ENCODE measurements around the gene GIMAP7. TPM values are rescaled to one million over a fixed set of nuclear protein-coding genes. Genes with fewer than 3 reads are reported as not detected.
"Not testable (repeated sequence)": the region's sequence is repeated elsewhere in the genome, so short reads cannot be mapped to it uniquely, and the experiment has no call there.

GIMAP7 gene
- total and polyA plus RNA-seq, 5 donors from 2014 or later, result 64.2 to 1,084 (median 778) TPM

DNA sequence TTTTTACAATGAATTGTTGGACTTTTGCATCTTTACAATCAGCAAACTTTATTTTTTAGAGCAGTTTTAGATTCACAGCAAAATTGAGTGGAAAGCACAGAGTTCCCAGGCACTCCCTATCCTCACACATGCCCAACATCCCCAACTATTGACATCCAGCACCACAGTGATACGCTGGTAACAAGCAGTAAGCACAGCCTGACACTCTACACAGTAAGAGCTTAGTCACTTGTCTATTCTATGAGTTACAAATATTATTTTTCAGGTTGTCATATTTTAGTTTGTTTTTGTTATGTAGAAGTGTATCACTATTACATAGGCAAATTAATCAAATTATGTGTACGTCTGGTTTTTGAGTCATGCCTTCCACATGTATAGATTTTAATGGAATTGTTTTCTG is 27.0 kb upstream of the GIMAP7 start:
- no peak overlapping the region for H3K4me3 Mint-ChIP-seq
- Histone ChIP-seq H3K36me3 (ENCODE audit: control insufficient read depth, insufficient read depth, low read length) (no peaks in the 10 kb centered on the region), H3K27ac (ENCODE audit: insufficient read depth, low read length, poor library complexity, severe bottlenecking) (no peak overlapping the region), H3K4me1 (ENCODE audit: control insufficient read depth, insufficient read depth, low read length, poor library complexity, severe bottlenecking) (peaks cover 39% of the 10 kb centered on the region), H3K27me3 (ENCODE audit: control insufficient read depth, insufficient read depth, low read length) (no peaks in the 10 kb centered on the region), H3K9me3 (ENCODE audit: control insufficient read depth in 2 of 2, low read length in 2 of 2) (peaks cover 0 to 3% of the 10 kb centered on the region in 2 experiments), H3K4me3 (ENCODE audit: low read depth, low read length) (no peak overlapping the region)
- ATAC-seq (ENCODE audit: low read depth in 2 of 2) (no peak), DNase-seq (no peak)
- peaks cover 3% of the 10 kb centered on the region for H3K36me3 Mint-ChIP-seq
- peaks cover 5% of the 10 kb centered on the region for H3K27me3 Mint-ChIP-seq
- peaks cover 0 to 13% (median 5%) of the 10 kb centered on the region in 7 donors for H3K9me3 Mint-ChIP-seq
- H3K4me1 Mint-ChIP-seq, result peaks cover 33 to 74% (median 51%) of the 10 kb centered on the region in 4 donors
- H3K27ac Mint-ChIP-seq, result peak overlapping the region in 1 of 3 donors; percentile 88

DNA sequence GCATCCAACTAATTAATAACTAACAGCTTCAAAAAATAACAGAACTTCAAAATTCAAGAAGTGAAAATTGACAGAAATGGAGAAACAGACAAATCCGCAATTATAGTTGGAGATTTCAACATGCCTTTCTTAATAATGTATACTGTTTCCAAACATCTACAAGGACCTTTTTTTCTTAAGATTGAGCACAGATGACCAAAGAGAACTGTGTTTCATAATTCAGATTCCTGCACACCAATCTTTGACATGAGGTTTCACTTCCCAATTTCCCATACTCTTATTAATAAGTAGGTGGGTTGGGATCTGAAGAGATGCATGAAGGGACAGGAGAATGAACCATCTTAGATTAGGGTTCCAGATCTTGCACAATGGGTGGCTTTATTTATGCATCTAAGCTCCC is 24.9 kb upstream of the GIMAP7 start:
- H3K4me1 Mint-ChIP-seq, result peaks cover 18 to 61% (median 37%) of the 10 kb centered on the region in 4 donors
- ATAC-seq (ENCODE audit: low read depth in 2 of 2) (no peak), DNase-seq (no peak)
- peaks cover 3% of the 10 kb centered on the region for H3K36me3 Mint-ChIP-seq
- Histone ChIP-seq H3K4me3 (ENCODE audit: low read depth, low read length) (no peak overlapping the region), H3K9me3 (ENCODE audit: control insufficient read depth in 2 of 2, low read length in 2 of 2) (peaks cover 0 to 3% of the 10 kb centered on the region in 2 experiments), H3K27ac (ENCODE audit: insufficient read depth, low read length, poor library complexity, severe bottlenecking) (no peak overlapping the region), H3K36me3 (ENCODE audit: control insufficient read depth, insufficient read depth, low read length) (no peaks in the 10 kb centered on the region), H3K4me1 (ENCODE audit: control insufficient read depth, insufficient read depth, low read length, poor library complexity, severe bottlenecking) (peaks cover 19% of the 10 kb centered on the region), H3K27me3 (ENCODE audit: control insufficient read depth, insufficient read depth, low read length) (no peaks in the 10 kb centered on the region)
- no peak overlapping the region for H3K4me3 Mint-ChIP-seq
- peaks cover 0 to 14% (median 5%) of the 10 kb centered on the region in 7 donors for H3K9me3 Mint-ChIP-seq
- peaks cover 5% of the 10 kb centered on the region for H3K27me3 Mint-ChIP-seq
- H3K27ac Mint-ChIP-seq, result no peak overlapping the region

DNA sequence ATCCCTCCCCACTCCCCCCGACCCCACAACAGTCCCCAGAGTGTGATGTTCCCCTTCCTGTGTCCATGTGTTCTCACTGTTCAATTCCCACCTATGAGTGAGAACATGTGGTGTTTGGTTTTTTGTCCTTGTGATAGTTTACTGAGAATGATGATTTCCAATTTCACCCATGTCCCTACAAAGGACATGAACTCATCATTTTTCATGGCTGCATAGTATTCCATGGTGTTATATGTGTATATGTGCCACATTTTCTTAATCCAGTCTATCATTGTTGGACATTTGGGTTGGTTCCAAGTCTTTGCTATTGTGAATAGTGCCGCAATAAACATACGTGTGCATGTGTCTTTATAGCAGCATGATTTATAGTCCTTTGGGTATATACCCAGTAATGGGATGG is 21.2 kb upstream of the GIMAP7 start:
- not testable (repeated sequence) for H3K4me1 ChIP-seq (ENCODE audit: control insufficient read depth, insufficient read depth, low read length, poor library complexity, severe bottlenecking); ATAC-seq (ENCODE audit: low read depth in 2 of 2); H3K4me3 ChIP-seq (ENCODE audit: low read depth, low read length); H3K4me3 Mint-ChIP-seq; H3K27me3 ChIP-seq (ENCODE audit: control insufficient read depth, insufficient read depth, low read length); H3K36me3 ChIP-seq (ENCODE audit: control insufficient read depth, insufficient read depth, low read length); H3K27ac ChIP-seq (ENCODE audit: insufficient read depth, low read length, poor library complexity, severe bottlenecking); H3K36me3 Mint-ChIP-seq; H3K27ac Mint-ChIP-seq; DNase-seq; H3K9me3 ChIP-seq (ENCODE audit: control insufficient read depth in 2 of 2, low read length in 2 of 2)
- Mint-ChIP-seq H3K27me3 (peaks cover 11% of the 10 kb centered on the region), H3K9me3 (peaks cover 0 to 14% (median 7%) of the 10 kb centered on the region in 7 donors), H3K4me1 (peaks cover 0 to 54% (median 18%) of the 10 kb centered on the region in 4 donors)

DNA sequence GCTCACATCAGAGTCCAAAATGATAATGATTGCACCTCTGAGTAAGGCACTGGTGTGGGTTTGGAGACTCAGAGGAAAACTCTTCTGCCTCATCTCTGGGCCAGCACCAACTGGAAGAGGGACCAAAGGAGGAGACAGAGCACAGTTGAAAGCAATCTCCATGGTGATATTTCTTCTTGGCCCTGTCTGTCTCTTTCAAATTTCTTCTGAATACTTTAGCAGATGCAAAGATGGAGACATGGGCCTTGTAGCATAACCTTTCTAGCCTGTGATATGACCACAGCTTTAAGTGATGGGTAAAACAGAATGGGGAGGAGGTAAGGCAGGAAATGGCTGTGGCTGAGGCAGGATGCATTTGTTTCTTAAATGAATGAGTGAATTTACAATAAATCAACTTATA is 12.2 kb upstream of the GIMAP7 start:
- H3K4me3 Mint-ChIP-seq, result peak overlapping the region; percentile 64 to 74 (median 70)
- H3K4me1 Mint-ChIP-seq, result peaks cover 39 to 82% (median 50%) of the 10 kb centered on the region in 4 donors
- peaks cover 0 to 27% (median 5%) of the 10 kb centered on the region in 7 donors for H3K9me3 Mint-ChIP-seq
- Histone ChIP-seq H3K9me3 (ENCODE audit: control insufficient read depth in 2 of 2, low read length in 2 of 2) (no peaks in the 10 kb centered on the region), H3K4me3 (ENCODE audit: low read depth, low read length) (peak overlapping the region; percentile 52), H3K36me3 (ENCODE audit: control insufficient read depth, insufficient read depth, low read length) (no peaks in the 10 kb centered on the region), H3K27me3 (ENCODE audit: control insufficient read depth, insufficient read depth, low read length) (no peaks in the 10 kb centered on the region), H3K27ac (ENCODE audit: insufficient read depth, low read length, poor library complexity, severe bottlenecking) (peak overlapping the region; percentile 59), H3K4me1 (ENCODE audit: control insufficient read depth, insufficient read depth, low read length, poor library complexity, severe bottlenecking) (peaks cover 47% of the 10 kb centered on the region)
- peaks cover 5% of the 10 kb centered on the region for H3K36me3 Mint-ChIP-seq
- peak in 2 of 3 donors; percentile 66 to 88 for DNase-seq
- ATAC-seq (ENCODE audit: low read depth in 2 of 2), result peak; percentile 96 to 97
- peaks cover 10% of the 10 kb centered on the region for H3K27me3 Mint-ChIP-seq
- peak overlapping the region; percentile 77 to 99 (median 85) for H3K27ac Mint-ChIP-seq

DNA sequence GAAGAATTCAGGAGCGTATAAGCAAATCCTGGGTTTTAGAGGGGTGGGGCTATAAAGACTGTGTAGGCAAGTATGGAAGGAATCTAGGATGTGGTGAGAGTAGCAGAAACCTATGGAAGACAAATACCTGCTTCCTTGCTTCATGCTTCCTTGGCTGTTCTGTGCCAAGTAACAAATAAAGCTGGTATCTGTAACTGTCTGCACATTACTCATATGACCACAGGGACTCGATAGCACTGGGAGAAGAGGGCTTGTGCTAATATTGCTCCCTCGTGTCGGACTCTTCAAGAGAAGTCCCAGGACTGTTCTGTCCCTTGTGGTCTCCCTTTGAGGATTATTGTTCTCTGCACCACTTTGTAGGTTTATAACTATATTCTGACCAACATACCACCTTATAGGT is 11.5 kb upstream of the GIMAP7 start:
- Histone ChIP-seq H3K4me1 (ENCODE audit: control insufficient read depth, insufficient read depth, low read length, poor library complexity, severe bottlenecking) (peaks cover 53% of the 10 kb centered on the region), H3K9me3 (ENCODE audit: control insufficient read depth in 2 of 2, low read length in 2 of 2) (no peaks in the 10 kb centered on the region), H3K36me3 (ENCODE audit: control insufficient read depth, insufficient read depth, low read length) (no peaks in the 10 kb centered on the region), H3K27ac (ENCODE audit: insufficient read depth, low read length, poor library complexity, severe bottlenecking) (peak overlapping the region; percentile 59), H3K27me3 (ENCODE audit: control insufficient read depth, insufficient read depth, low read length) (no peaks in the 10 kb centered on the region), H3K4me3 (ENCODE audit: low read depth, low read length) (peak overlapping the region; percentile 52)
- H3K27me3 Mint-ChIP-seq, result peaks cover 6% of the 10 kb centered on the region
- DNase-seq (no peak), ATAC-seq (ENCODE audit: low read depth in 2 of 2) (no peak)
- H3K36me3 Mint-ChIP-seq, result peaks cover 1% of the 10 kb centered on the region
- peak overlapping the region; percentile 77 to 99 (median 85) for H3K27ac Mint-ChIP-seq
- H3K4me1 Mint-ChIP-seq, result peaks cover 39 to 84% (median 53%) of the 10 kb centered on the region in 4 donors
- H3K9me3 Mint-ChIP-seq, result peaks cover 0 to 27% (median 5%) of the 10 kb centered on the region in 7 donors
- H3K4me3 Mint-ChIP-seq, result peak overlapping the region; percentile 64 to 74 (median 70)

DNA sequence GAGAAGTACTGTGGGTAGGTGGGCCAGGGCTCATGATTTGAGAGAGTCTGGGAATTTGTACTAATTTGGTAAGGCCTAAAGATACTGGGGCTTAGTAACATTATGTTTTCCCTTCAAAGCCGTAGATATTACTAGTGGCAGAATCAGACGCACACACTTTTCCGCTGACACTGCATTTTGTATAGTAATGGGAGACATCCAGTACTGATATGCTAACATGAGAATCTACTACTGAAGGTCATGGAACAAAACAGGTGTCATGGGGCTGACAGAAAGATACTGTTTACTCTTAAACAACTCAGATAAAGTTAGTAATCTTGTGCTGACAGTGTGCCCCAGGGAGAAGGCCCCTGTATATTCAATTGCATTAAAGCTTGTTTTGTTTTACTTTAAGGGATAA is 11.1 kb upstream of the GIMAP7 start:
- peak overlapping the region; percentile 77 to 99 (median 85) for H3K27ac Mint-ChIP-seq
- ATAC-seq (ENCODE audit: low read depth in 2 of 2) (no peak), DNase-seq (no peak)
- Histone ChIP-seq H3K4me3 (ENCODE audit: low read depth, low read length) (peak overlapping the region; percentile 52), H3K27me3 (ENCODE audit: control insufficient read depth, insufficient read depth, low read length) (no peaks in the 10 kb centered on the region), H3K9me3 (ENCODE audit: control insufficient read depth in 2 of 2, low read length in 2 of 2) (no peaks in the 10 kb centered on the region), H3K27ac (ENCODE audit: insufficient read depth, low read length, poor library complexity, severe bottlenecking) (peak overlapping the region; percentile 59), H3K4me1 (ENCODE audit: control insufficient read depth, insufficient read depth, low read length, poor library complexity, severe bottlenecking) (peaks cover 57% of the 10 kb centered on the region), H3K36me3 (ENCODE audit: control insufficient read depth, insufficient read depth, low read length) (no peaks in the 10 kb centered on the region)
- H3K36me3 Mint-ChIP-seq, result no peaks in the 10 kb centered on the region
- peaks cover 0 to 25% (median 5%) of the 10 kb centered on the region in 7 donors for H3K9me3 Mint-ChIP-seq
- peaks cover 40 to 85% (median 56%) of the 10 kb centered on the region in 4 donors for H3K4me1 Mint-ChIP-seq
- peaks cover 5% of the 10 kb centered on the region for H3K27me3 Mint-ChIP-seq
- H3K4me3 Mint-ChIP-seq, result peak overlapping the region in 3 of 4 donors; percentile 45 to 77 (median 46)

DNA sequence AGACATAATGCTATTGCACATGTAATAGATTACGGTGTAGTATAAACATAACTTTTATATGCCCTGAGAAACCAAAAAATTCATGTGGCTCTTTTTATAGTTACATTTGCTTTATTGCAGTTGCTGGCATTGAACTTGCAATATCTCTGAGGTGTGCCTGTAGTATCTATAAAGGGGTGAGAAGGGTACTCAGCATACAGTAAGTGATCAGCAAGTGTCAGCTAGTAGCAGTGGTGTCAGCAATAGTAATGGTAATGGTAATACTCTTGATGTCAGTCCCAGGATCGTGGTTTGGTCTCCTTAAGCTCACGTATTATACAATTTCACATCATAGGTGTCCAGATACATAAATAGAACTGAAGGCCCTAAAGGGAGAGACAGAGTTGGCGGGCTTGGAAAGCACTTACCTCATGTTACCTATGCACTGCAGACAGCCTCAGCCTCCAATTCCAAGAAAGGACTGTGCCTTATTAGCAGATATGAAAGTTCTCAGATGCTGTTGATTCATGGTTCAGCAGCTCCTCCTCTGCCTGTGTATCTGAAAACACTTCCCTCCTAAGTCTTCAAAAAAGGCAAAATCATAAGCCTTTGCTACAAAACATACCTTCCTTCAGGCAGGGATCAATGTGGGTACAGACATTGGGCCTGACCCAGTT is 6.6 kb upstream of the GIMAP7 start:
- peak in 1 of 3 donors; percentile 71 for DNase-seq
- Histone ChIP-seq H3K9me3 (ENCODE audit: control insufficient read depth in 2 of 2, low read length in 2 of 2) (no peaks in the 10 kb centered on the region), H3K27ac (ENCODE audit: insufficient read depth, low read length, poor library complexity, severe bottlenecking) (peak overlapping the region; percentile 15), H3K27me3 (ENCODE audit: control insufficient read depth, insufficient read depth, low read length) (no peaks in the 10 kb centered on the region), H3K4me1 (ENCODE audit: control insufficient read depth, insufficient read depth, low read length, poor library complexity, severe bottlenecking) (peaks cover 71% of the 10 kb centered on the region), H3K36me3 (ENCODE audit: control insufficient read depth, insufficient read depth, low read length) (no peaks in the 10 kb centered on the region), H3K4me3 (ENCODE audit: low read depth, low read length) (peak overlapping the region; percentile 53)
- H3K4me1 Mint-ChIP-seq, result peaks cover 41 to 90% (median 67%) of the 10 kb centered on the region in 4 donors
- no peaks in the 10 kb centered on the region for H3K27me3 Mint-ChIP-seq
- H3K36me3 Mint-ChIP-seq, result peaks cover 3% of the 10 kb centered on the region
- peak overlapping the region; percentile 88 to 94 (median 92) for H3K27ac Mint-ChIP-seq
- peak; percentile 79 to 82 for ATAC-seq (ENCODE audit: low read depth in 2 of 2)
- peaks cover 0 to 3% (median 0%) of the 10 kb centered on the region in 7 donors for H3K9me3 Mint-ChIP-seq
- H3K4me3 Mint-ChIP-seq, result peak overlapping the region; percentile 61 to 86 (median 71)

Measured in CD4-positive, CD25-positive, alpha-beta regulatory T cell (primary cell).